Ovary (tissue), 3 donors: ENCODE measurements around the gene GJB5.

ENCODE experiments used
- CTCF ChIP-seq, 3 donors: fragments of 450-650 bp in 2 of 3; fragments of 200-600 bp in 1 of 3; IDR thresholded peaks; one replicate each; pipeline versions ENCODE4 v1.5.1 to v1.8.0; 2016 to 2022; ENCODE audit warnings: antibody characterized with exemption in 3 of 3, mild to moderate bottlenecking in 1 of 3
- EP300 ChIP-seq: sonication (generic); formaldehyde crosslinking; IDR thresholded peaks from one replicate; pipeline ENCODE4 v1.6.1; 2017; ENCODE audit warnings: antibody characterized with exemption
- POLR2A ChIP-seq: fragments of 450-650 bp; IDR thresholded peaks from one replicate; pipeline ENCODE4 v1.6.1; 2017; ENCODE audit warnings: antibody characterized with exemption, mild to moderate bottlenecking, moderate library complexity
- donor health status: DM: no; HTN: no; CAD: no.

DNA sequence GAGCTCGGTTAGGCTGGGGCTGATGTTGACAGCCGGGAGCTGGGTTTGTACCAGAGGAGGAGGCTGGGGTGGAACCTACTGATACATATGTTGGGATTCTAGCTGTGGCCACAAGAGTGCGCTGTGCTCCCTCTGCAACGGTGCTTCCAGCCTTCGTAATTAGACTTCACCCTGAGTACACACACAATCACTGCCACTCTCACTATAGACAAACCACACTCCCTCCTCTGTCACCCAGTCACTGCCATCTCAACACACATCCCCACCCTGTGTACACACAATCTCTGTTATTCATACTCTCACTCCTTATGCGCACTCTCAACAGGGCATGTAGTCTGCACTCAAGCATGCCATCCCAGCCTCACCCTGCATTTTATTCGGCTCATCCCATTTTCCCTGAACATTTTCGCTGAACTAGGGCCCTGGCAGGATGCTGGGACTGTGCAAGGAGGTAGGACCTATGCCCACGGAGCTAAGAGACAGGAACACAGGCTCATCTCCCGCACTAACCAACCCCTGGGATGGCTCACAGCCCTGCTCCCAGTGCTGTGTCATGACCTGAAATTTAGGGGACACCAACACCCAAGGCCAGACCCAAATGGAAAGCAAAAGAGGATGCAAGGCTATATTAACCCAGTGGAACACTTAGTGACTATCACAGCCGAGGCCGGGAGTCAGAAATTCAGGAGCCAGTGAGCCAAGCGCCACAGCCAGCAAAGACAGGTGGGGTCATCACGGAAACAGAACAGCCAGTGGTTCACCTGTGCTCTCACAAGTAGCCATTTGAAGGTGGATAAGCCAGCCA, 31.9 kb downstream of the GJB5 start:
- TF ChIP-seq CTCF (IDR thresholded peaks at IDR 0.05) (peak; percentile 21 to 51 (median 42)), EP300 (no peak), POLR2A (no peak)
